ENCODE measurements around the gene ANO9. TPM values are rescaled to one million over a fixed set of nuclear protein-coding genes. Genes with fewer than 3 reads are reported as not detected.

The ANO9 gene
- total RNA-seq, 4 donors from 2014 or later = 11.0 to 22.1 (median 16.2) TPM

- WGBS, 2 donors = 84 to 88% methylated on average over 3 to 8 of the region's 12 CpGs
- Histone ChIP-seq H3K4me3 (no peak overlapping the region), H3K27me3 (no peaks in the 10 kb centered on the region), H3K27ac (no peak overlapping the region), H3K9me3 (no peaks in the 10 kb centered on the region), H3K4me1 (peaks cover 21 to 50% (median 26%) of the 10 kb centered on the region in 3 donors), H3K36me3 (peaks cover 0 to 42% (median 0%) of the 10 kb centered on the region in 3 donors)
- DNase-seq = no peak
- no peak for TF ChIP-seq POLR2A (IDR thresholded peaks at IDR 0.05)
- TF ChIP-seq, protein P1, sequence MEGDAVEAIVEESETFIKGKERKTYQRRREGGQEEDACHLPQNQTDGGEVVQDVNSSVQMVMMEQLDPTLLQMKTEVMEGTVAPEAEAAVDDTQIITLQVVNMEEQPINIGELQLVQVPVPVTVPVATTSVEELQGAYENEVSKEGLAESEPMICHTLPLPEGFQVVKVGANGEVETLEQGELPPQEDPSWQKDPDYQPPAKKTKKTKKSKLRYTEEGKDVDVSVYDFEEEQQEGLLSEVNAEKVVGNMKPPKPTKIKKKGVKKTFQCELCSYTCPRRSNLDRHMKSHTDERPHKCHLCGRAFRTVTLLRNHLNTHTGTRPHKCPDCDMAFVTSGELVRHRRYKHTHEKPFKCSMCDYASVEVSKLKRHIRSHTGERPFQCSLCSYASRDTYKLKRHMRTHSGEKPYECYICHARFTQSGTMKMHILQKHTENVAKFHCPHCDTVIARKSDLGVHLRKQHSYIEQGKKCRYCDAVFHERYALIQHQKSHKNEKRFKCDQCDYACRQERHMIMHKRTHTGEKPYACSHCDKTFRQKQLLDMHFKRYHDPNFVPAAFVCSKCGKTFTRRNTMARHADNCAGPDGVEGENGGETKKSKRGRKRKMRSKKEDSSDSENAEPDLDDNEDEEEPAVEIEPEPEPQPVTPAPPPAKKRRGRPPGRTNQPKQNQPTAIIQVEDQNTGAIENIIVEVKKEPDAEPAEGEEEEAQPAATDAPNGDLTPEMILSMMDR (IDR thresholded peaks at IDR 0.05) = no peak
- intact Hi-C loops (cut with DNase I) = no loop called here
Observed at GRCh38 chr11:452203-452744, 10.5 kb upstream of the ANO9 start.

- Histone ChIP-seq H3K36me3 (peaks cover 0 to 37% (median 0%) of the 10 kb centered on the region in 3 donors), H3K9me3 (no peaks in the 10 kb centered on the region), H3K4me1 (peaks cover 21 to 55% (median 26%) of the 10 kb centered on the region in 3 donors), H3K27ac (peak overlapping the region in 1 of 4 donors; percentile 95), H3K4me3 (peak overlapping the region in 2 of 4 donors; percentile 91 to 100), H3K27me3 (no peaks in the 10 kb centered on the region)
- intact Hi-C loops (cut with DNase I) = no loop called here
- 88 to 95% methylated on average over 8 to 11 of the region's 14 CpGs for WGBS, 2 donors
- TF ChIP-seq, protein P1 (IDR thresholded peaks at IDR 0.05) = no peak
- TF ChIP-seq POLR2A (IDR thresholded peaks at IDR 0.05) = no peak
- DNase-seq = no peak
Observed at GRCh38 chr11:451738-452137, 9.9 kb upstream of the ANO9 start.

DNA sequence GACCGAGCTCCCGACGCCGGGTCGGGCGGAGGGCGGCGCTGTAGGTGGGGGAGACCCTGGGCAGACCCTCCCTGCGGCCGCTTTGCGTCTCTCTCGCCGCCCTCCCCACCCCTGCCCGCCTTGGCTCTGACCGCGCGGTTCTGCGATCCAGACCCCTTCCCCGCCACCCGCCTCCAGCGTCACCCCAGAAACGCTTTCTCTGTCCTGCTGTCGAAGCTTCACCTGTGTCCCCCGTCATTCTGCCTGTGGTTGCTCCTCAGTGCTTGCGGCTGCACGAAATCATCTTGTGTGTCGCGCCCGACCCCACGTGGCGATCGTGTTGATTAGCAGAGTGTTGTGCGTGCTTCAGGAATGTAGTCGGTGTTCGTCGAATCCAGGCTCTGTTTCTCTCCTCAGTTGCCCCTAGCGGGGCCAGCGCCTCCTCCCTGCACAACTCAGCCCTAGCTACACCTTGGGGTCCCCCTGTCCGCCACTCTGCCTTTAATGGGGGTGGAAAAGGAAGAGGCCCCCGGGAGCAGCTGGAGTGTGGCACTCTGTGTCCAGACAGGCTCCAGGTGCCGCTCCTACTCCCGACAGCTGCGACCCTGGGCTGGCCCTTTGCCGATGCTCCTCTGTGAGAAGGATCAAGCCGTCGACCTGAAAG is 9.1 kb upstream of the ANO9 start:
- Histone ChIP-seq H3K4me1 (peaks cover 21 to 63% (median 26%) of the 10 kb centered on the region in 3 donors), H3K4me3 (peak overlapping the region; percentile 66 to 100 (median 92)), H3K27ac (peak overlapping the region; percentile 87 to 95 (median 92)), H3K36me3 (peaks cover 0 to 31% (median 0%) of the 10 kb centered on the region in 3 donors), H3K9me3 (no peaks in the 10 kb centered on the region), H3K27me3 (no peaks in the 10 kb centered on the region)
- peak; percentile 44 for DNase-seq
- WGBS, 2 donors = 0 to 19% methylated on average over 4 to 7 of the region's 46 CpGs
- TF ChIP-seq POLR2A (IDR thresholded peaks at IDR 0.05) = no peak
- TF ChIP-seq, protein P1 (IDR thresholded peaks at IDR 0.05) = peak in 2 of 6 experiments; percentile 19 to 24
- intact Hi-C loops (cut with DNase I) = no loop called here

DNA sequence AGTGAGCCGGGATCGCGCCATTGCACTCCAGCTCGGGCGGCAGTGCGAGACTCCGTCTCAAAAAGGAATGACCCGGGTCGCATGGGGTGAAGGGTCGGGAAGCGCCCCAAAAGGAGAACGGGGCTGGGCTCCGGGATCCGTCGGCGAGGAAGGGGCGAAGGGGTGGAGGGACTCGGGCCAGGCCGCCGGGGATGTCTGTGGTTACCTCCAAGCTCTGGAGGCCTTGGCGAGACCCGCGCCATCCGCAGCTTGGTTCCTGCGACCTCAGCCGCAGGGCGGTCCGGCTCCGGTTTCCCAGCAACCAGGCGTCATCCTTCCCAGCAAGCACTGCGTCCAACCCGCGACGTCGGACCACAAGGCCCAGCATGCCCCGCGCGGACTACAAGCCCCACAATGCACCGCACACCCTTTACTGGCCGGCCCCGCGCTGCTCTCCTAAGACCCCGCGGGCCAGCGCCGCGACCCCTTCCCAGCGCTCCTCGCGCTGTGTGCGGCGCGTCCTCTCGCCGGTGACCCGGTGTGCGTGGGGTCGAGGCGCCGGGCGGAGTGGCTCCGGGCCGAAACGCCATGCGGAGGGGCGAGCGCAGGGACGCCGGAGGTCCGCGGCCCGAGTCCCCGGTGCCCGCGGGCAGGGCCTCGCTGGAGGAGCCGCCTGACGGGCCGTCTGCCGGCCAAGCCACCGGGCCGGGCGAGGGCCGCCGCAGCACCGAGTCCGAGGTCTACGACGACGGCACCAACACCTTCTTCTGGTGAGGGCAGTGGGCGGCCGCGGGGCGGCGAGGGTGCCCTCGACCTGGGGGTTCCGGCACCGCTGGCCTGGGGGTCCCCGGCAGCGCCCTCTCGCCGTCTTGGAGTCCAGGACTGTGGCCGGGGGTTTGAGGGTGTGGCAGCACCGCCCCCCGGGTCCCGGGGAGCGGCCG is 8.3 kb upstream of the ANO9 start, which contains the start of gene PTDSS2:
TSS of gene PTDSS2 (plus strand) at position 391 of the 920 bp plus-strand sequence. CDS start at position 568, 177 bp downstream.
- intact Hi-C loops (cut with DNase I) = loop anchor here (5.0 kb wide), 1 partner anchor 67 kb away; no protein-coding TSS in a partner anchor
- TF ChIP-seq POLR2A (IDR thresholded peaks at IDR 0.05) = peak in 3 of 4 donors; percentile 34 to 78 (median 54)
- TF ChIP-seq, protein P1 (IDR thresholded peaks at IDR 0.05) = peak in 1 of 6 experiments; percentile 37
- Histone ChIP-seq H3K27me3 (no peaks in the 10 kb centered on the region), H3K27ac (peak within 1 kb of the TSS; percentile 87 to 95 (median 92)), H3K36me3 (peaks cover 0 to 31% (median 0%) of the 10 kb centered on the region in 3 donors), H3K9me3 (no peaks in the 10 kb centered on the region), H3K4me3 (peak within 1 kb of the TSS; percentile 66 to 100 (median 92)), H3K4me1 (peaks cover 21 to 68% (median 26%) of the 10 kb centered on the region in 3 donors)
- peak; percentile 80 for DNase-seq
- WGBS, 2 donors = 0 to 1% methylated on average over 15 to 26 of the region's 108 CpGs

Measured in esophagus squamous epithelium (tissue), 5 donors.